ENCODE measurements around the gene PHF5A.

GRCh38 chr22:41485033-41485432, 16.5 kb upstream of the PHF5A start:
- TF ChIP-seq, protein P1, sequence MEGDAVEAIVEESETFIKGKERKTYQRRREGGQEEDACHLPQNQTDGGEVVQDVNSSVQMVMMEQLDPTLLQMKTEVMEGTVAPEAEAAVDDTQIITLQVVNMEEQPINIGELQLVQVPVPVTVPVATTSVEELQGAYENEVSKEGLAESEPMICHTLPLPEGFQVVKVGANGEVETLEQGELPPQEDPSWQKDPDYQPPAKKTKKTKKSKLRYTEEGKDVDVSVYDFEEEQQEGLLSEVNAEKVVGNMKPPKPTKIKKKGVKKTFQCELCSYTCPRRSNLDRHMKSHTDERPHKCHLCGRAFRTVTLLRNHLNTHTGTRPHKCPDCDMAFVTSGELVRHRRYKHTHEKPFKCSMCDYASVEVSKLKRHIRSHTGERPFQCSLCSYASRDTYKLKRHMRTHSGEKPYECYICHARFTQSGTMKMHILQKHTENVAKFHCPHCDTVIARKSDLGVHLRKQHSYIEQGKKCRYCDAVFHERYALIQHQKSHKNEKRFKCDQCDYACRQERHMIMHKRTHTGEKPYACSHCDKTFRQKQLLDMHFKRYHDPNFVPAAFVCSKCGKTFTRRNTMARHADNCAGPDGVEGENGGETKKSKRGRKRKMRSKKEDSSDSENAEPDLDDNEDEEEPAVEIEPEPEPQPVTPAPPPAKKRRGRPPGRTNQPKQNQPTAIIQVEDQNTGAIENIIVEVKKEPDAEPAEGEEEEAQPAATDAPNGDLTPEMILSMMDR (IDR thresholded peaks at IDR 0.05; ENCODE audit: low read depth, low read length, missing input control): no peak
- TF ChIP-seq RXRA (IDR thresholded peaks at IDR 0.05) (no peak), RAD21 (IDR thresholded peaks at IDR 0.05) (no peak), GABPA (IDR thresholded peaks at IDR 0.05 in 1 of 2, conservative IDR thresholded peaks at IDR 0.05 in 1 of 2) (no peak), ATF3 (IDR thresholded peaks at IDR 0.05) (no peak), SP1 (IDR thresholded peaks at IDR 0.05) (no peak), YY1 (IDR thresholded peaks at IDR 0.05) (no peak), FOXA1 (IDR thresholded peaks at IDR 0.05) (no peak)
- TF ChIP-seq, protein P2, sequence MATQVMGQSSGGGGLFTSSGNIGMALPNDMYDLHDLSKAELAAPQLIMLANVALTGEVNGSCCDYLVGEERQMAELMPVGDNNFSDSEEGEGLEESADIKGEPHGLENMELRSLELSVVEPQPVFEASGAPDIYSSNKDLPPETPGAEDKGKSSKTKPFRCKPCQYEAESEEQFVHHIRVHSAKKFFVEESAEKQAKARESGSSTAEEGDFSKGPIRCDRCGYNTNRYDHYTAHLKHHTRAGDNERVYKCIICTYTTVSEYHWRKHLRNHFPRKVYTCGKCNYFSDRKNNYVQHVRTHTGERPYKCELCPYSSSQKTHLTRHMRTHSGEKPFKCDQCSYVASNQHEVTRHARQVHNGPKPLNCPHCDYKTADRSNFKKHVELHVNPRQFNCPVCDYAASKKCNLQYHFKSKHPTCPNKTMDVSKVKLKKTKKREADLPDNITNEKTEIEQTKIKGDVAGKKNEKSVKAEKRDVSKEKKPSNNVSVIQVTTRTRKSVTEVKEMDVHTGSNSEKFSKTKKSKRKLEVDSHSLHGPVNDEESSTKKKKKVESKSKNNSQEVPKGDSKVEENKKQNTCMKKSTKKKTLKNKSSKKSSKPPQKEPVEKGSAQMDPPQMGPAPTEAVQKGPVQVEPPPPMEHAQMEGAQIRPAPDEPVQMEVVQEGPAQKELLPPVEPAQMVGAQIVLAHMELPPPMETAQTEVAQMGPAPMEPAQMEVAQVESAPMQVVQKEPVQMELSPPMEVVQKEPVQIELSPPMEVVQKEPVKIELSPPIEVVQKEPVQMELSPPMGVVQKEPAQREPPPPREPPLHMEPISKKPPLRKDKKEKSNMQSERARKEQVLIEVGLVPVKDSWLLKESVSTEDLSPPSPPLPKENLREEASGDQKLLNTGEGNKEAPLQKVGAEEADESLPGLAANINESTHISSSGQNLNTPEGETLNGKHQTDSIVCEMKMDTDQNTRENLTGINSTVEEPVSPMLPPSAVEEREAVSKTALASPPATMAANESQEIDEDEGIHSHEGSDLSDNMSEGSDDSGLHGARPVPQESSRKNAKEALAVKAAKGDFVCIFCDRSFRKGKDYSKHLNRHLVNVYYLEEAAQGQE (IDR thresholded peaks at IDR 0.05): no peak

All from liver (tissue), 3 donors.